GM12873 (cell line): ENCODE data around the gene TRIM72.

ENCODE experiments used
- TF ChIP-seq, protein P1 (sequence below): IDR thresholded peaks from 2 replicates; pipeline ENCODE4 v1.5.1; 2012; ENCODE audit warnings: low read depth, mild to moderate bottlenecking, moderate library complexity, low read length, control low read depth; ENCODE audit not compliant: insufficient read depth; ENCODE audit errors: missing control alignments

Gene TRIM72

DNA sequence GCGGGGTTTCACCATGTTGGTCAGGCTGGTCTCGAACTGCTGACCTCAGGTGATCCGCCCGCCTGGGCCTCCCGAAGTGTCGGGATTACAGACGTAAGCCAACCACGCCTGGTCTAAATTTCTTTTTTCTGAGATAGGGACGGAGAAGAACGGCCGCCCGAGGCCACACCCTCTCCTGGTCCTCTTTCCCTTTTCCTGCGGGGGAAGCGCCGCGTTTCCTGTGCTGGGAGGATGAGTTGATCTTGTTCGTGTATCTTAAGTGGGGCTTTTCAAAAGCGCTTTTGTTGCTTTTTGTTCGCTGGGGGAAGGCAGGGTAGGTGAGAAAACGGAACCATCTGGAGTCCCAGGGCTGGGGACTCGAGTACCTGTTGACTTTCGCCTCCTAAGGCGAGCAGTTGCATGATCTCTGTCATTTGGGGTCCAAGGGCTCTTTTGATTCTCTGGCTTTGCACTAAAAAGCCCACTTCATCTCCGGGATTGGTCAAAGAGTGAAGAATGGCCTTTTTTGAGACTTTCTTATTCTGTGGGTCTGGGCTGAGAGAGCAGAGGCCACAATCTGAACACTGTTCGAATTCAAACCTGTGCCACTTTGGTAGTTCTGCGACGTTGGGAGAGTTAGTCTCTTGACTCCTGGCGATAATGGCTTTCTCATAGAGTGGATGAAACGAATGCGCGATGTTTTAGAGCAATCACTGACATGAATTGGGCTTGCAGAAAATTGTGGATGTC lies 32.7 kb upstream of the TRIM72 start:
- TF ChIP-seq, protein P1, sequence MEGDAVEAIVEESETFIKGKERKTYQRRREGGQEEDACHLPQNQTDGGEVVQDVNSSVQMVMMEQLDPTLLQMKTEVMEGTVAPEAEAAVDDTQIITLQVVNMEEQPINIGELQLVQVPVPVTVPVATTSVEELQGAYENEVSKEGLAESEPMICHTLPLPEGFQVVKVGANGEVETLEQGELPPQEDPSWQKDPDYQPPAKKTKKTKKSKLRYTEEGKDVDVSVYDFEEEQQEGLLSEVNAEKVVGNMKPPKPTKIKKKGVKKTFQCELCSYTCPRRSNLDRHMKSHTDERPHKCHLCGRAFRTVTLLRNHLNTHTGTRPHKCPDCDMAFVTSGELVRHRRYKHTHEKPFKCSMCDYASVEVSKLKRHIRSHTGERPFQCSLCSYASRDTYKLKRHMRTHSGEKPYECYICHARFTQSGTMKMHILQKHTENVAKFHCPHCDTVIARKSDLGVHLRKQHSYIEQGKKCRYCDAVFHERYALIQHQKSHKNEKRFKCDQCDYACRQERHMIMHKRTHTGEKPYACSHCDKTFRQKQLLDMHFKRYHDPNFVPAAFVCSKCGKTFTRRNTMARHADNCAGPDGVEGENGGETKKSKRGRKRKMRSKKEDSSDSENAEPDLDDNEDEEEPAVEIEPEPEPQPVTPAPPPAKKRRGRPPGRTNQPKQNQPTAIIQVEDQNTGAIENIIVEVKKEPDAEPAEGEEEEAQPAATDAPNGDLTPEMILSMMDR, result no peak

DNA sequence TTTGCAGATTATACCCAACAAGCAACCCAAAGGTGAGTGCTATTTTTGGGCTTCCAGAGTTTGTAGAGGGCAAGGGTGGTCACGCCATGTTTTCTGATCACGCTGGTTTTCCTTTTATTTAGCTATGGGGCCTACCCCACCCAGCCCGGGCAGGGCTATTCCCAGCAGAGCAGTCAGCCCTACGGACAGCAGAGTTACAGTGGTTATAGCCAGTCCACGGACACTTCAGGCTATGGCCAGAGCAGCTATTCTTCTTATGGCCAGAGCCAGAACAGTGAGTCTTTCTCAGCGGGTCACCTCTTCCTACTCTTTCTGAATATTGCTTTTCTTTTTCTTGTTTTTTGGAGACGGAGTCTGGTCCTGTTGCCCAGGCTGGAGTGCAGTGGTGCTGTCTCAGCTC lies 31.5 kb upstream of the TRIM72 start:
- TF ChIP-seq, protein P1, result no peak

DNA sequence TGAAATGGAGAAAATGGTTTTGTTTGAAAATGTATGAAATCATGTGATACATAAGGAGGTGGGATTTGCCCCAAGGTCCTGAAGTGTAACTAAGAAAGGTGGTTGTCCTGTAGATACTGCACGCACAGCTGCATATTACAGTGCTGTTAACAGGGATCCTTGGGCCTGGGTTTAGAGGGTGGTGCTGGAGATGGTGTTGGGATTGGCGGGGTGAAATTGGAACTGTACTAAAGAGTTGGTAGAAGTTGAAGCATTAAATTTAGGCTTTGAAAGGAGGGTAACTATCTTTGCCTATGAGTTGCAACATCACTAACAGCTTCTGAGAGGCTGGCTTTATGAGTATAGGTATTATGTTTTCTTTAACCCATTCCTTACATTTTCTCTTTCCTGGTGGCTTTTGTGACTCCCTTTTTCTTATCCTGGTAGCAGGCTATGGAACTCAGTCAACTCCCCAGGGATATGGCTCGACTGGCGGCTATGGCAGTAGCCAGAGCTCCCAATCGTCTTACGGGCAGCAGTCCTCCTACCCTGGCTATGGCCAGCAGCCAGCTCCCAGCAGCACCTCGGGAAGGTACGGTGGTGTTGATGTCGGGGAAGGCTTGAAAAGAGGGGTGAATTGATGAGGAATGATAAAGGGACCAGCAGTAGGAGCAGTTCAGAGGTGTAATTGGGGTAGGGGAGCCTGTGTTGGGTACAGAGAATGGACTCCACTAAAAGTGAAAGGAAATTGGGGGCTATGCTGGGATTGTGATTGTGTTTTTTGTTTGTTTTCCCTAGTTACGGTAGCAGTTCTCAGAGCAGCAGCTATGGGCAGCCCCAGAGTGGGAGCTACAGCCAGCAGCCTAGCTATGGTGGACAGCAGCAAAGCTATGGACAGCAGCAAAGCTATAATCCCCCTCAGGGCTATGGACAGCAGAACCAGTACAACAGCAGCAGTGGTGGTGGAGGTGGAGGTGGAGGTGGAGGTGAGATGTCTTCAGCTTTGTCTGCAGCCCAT lies 30.2 kb upstream of the TRIM72 start:
- TF ChIP-seq, protein P1, result no peak

DNA sequence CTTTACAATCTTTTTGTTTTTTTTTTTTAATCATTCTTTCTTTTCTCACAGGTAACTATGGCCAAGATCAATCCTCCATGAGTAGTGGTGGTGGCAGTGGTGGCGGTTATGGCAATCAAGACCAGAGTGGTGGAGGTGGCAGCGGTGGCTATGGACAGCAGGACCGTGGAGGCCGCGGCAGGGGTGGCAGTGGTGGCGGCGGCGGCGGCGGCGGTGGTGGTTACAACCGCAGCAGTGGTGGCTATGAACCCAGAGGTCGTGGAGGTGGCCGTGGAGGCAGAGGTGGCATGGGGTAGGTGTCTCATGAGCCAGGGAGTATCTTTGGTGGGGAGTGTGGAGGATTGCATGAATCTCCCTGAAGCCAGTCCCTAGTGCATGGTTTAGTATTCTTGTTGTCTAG lies 29.0 kb upstream of the TRIM72 start:
- TF ChIP-seq, protein P1, result no peak

DNA sequence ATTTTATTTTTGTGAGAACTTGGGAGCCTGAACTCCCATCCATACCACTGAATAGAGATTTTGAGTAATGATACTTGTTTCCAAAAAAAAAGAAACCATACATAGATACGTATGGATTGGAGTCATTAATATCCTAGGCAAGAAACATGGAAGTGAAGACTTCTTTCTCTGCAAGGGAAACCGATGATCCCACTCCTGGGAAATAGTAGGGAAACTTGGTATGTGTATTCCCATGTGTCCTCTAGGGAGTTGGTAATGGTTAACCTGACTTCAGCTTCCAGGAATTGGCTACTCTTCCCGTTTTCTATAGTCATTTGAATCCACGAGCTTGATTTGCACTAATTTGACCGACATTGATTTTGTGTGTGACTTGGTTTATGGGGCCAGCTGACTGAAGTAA lies 28.6 kb upstream of the TRIM72 start:
- TF ChIP-seq, protein P1, result no peak

DNA sequence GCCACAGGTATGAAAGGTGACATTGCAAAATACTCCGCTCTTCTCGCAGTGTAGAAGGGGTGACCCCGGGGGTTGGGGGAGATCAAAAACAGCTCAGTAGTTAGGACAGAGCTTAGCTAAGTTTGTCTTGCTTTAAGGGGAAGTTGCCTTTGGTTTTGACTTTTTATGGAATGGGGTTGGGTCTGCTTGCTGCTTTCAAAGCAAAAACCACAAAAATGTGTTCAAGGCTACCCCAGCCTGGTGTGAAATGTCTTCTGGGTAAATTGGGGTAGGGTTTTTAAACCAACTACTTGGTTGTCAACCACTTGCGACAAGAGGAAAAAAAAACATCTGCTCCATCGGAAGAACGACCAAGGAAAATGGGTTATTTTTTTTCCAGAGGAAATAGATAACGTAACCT lies 27.7 kb upstream of the TRIM72 start:
- TF ChIP-seq, protein P1, result no peak
